Measurements from ENCODE around the gene IFNA14.

GRCh38 chr9:21205204-21205603, 34.6 kb downstream of the IFNA14 start:
- TF ChIP-seq CTCF (conservative IDR thresholded peaks at IDR 0.05 in 1 of 2, IDR thresholded peaks at IDR 0.05 in 1 of 2; ENCODE audit: extremely low read depth in 1 of 2, insufficient read depth in 1 of 2, low read depth in 1 of 2, low read length in 2 of 2) (no peak), EZH2 (IDR thresholded peaks at IDR 0.05; ENCODE audit: borderline replicate concordance, low read length) (no peak)

All from mammary epithelial cell (primary cell).